Gastroesophageal sphincter (tissue), 4 donors: ENCODE data around the gene HMHB1. TPM values are rescaled to one million over a fixed set of nuclear protein-coding genes. Genes with fewer than 3 reads are reported as not detected.

Source experiments
- ATAC-seq: fragments of 150-250 bp; one replicate; pipeline ENCODE4 v1.9.1; 2016; ENCODE audit warnings: mild to moderate bottlenecking, moderate library complexity
- H3K27ac ChIP-seq, 4 donors: fragments of 200-600 bp; sonication (generic) in 3 of 4; 1 replicate in 3 of 4; 2 replicates in 1 of 4; pipeline ENCODE4 v1.5.1; 2016 to 2019
- H3K27me3 ChIP-seq: fragments of 200-600 bp; sonication (generic); one replicate; pipeline ENCODE4 v1.5.1; 2019
- H3K36me3 ChIP-seq, 2 donors: fragments of 200-600 bp; sonication (generic); one replicate each; pipeline ENCODE4 v1.5.1; 2019; ENCODE audit warnings: control low read depth in 1 of 2
- H3K4me1 ChIP-seq, 3 donors: fragments of 200-600 bp; sonication (generic); 1 replicate in 2 of 3; 2 replicates in 1 of 3; pipeline ENCODE4 v1.5.1; 2016 to 2019; ENCODE audit warnings: control low read depth in 2 of 3
- H3K4me3 ChIP-seq, 2 donors: fragments of 200-600 bp; sonication (generic); one replicate each; pipeline ENCODE4 v1.5.1; 2019; ENCODE audit warnings: mild to moderate bottlenecking in 1 of 2, moderate library complexity in 1 of 2
- H3K9me3 ChIP-seq, 3 donors: fragments of 200-600 bp; sonication (generic); one replicate each; pipeline ENCODE4 v1.5.1; 2017 to 2019; ENCODE audit warnings: control low read depth in 2 of 3
- CTCF ChIP-seq, 4 experiments: fragments of 200-600 bp in 2 of 4; fragments of 450-650 bp in 2 of 4; sonication (generic) in 1 of 4; IDR thresholded peaks; one replicate each; pipeline ENCODE4 v1.5.1; 2017 to 2019; ENCODE audit warnings: antibody characterized with exemption in 4 of 4, mild to moderate bottlenecking in 2 of 4, moderate library complexity in 2 of 4
- EP300 ChIP-seq: sonication (generic); formaldehyde crosslinking; IDR thresholded peaks from one replicate; pipeline ENCODE4 v1.6.1; 2017; ENCODE audit warnings: antibody characterized with exemption, mild to moderate bottlenecking
- POLR2A ChIP-seq, 2 donors: fragments of 450-650 bp; IDR thresholded peaks; one replicate each; pipeline ENCODE4 v1.6.1; 2017; ENCODE audit warnings: antibody characterized with exemption in 2 of 2, mild to moderate bottlenecking in 2 of 2, moderate library complexity in 1 of 2
- POLR2AphosphoS5 ChIP-seq: sonication (generic); formaldehyde crosslinking; IDR thresholded peaks from one replicate; pipeline ENCODE4 v1.6.1; 2017; ENCODE audit warnings: antibody characterized with exemption
- WGBS, 2 donors: methylation state at CpG; one replicate each; pipeline ENCODE4 v1.1.5; 2018; ENCODE audit warnings: low coverage in 1 of 2; 5-methylcytosine and 5-hydroxymethylcytosine counted together
- total RNA-seq, 4 donors: library from RNA; depleted of rRNA; stranded (reverse); fragments of >200 nt; gene quantifications; one replicate each; pipeline ENCODE4 v1.1.0, GENCODE V29; 2016

Gene HMHB1
- total RNA-seq: not detected

- TF ChIP-seq EP300: no peak
- TF ChIP-seq POLR2AphosphoS5: no peak
- TF ChIP-seq POLR2A (IDR thresholded peaks at IDR 0.05): no peak
- no peak for TF ChIP-seq CTCF (IDR thresholded peaks at IDR 0.05)
- no peaks in the 10 kb centered on the region for H3K36me3 ChIP-seq
- H3K27me3 ChIP-seq: no peaks in the 10 kb centered on the region
- no peaks in the 10 kb centered on the region for H3K4me1 ChIP-seq
- no peaks in the 10 kb centered on the region for H3K9me3 ChIP-seq
- no peak within 1 kb of the TSS for H3K27ac ChIP-seq
- no peak for ATAC-seq
- whole genome bisulfite sequencing, 2 donors: 75 to 78% methylated on average over 6 to 13 of the region's 16 CpGs
- H3K4me3 ChIP-seq: no peak within 1 kb of the TSS
Measured at GRCh38 chr5:143812085-143812705, at the start of gene HMHB1. Gene HMHB1 (plus strand): TSS chr5:143812161.

- TF ChIP-seq CTCF (IDR thresholded peaks at IDR 0.05): no peak
- no peak for TF ChIP-seq POLR2AphosphoS5
- TF ChIP-seq EP300: no peak
- ATAC-seq: no peak
- no peaks in the 10 kb centered on the region for H3K36me3 ChIP-seq
- no peak overlapping the region for H3K4me3 ChIP-seq
- 96 to 98% methylated on average over 5 of the region's 5 CpGs for WGBS, 2 donors
- H3K9me3 ChIP-seq: no peaks in the 10 kb centered on the region
- H3K27me3 ChIP-seq: no peaks in the 10 kb centered on the region
- no peak overlapping the region for H3K27ac ChIP-seq
- peaks cover 0 to 27% (median 6%) of the 10 kb centered on the region in 3 donors for H3K4me1 ChIP-seq
Measured at GRCh38 chr5:143762636-143763220, 49.2 kb upstream of the HMHB1 start.

GRCh38 chr5:143767162-143767561 is 44.8 kb upstream of the HMHB1 start:
- ATAC-seq: no peak
- Histone ChIP-seq H3K4me1 (peaks cover 10 to 49% (median 12%) of the 10 kb centered on the region in 3 donors), H3K27me3 (no peaks in the 10 kb centered on the region), H3K27ac (no peak overlapping the region), H3K36me3 (no peaks in the 10 kb centered on the region), H3K4me3 (no peak overlapping the region), H3K9me3 (no peaks in the 10 kb centered on the region)
- WGBS, 2 donors: 75 to 90% methylated on average over 1 to 3 of the region's 3 CpGs
- TF ChIP-seq EP300 (no peak), CTCF (IDR thresholded peaks at IDR 0.05) (no peak), POLR2A (IDR thresholded peaks at IDR 0.05) (no peak), POLR2AphosphoS5 (no peak)

GRCh38 chr5:143769026-143769786 is 42.8 kb upstream of the HMHB1 start:
- ATAC-seq: no peak
- H3K9me3 ChIP-seq: no peaks in the 10 kb centered on the region
- no peak overlapping the region for H3K4me3 ChIP-seq
- H3K36me3 ChIP-seq: no peaks in the 10 kb centered on the region
- TF ChIP-seq EP300: no peak
- TF ChIP-seq CTCF (IDR thresholded peaks at IDR 0.05): no peak
- no peak for TF ChIP-seq POLR2AphosphoS5
- no peak for TF ChIP-seq POLR2A (IDR thresholded peaks at IDR 0.05)
- H3K27me3 ChIP-seq: no peaks in the 10 kb centered on the region
- no peak overlapping the region for H3K27ac ChIP-seq
- 64 to 75% methylated on average over 5 of the region's 5 CpGs for WGBS, 2 donors
- H3K4me1 ChIP-seq: peaks cover 10 to 49% (median 12%) of the 10 kb centered on the region in 3 donors
